NCI-H2196 treated with DMSO at 0.1 percent for 48 hours (cell line): Measurements from ENCODE around the gene TANC1.
"Not testable (repeated sequence)": the region's sequence is repeated elsewhere in the genome, so short reads cannot be mapped to it uniquely, and the experiment has no call there.

Experiments
- DNase-seq: peaks from one replicate; lab custom pipeline; 2025; ENCODE audit not compliant: unreplicated experiment; lab: John Stamatoyannopoulos, UW

TANC1 gene

DNA sequence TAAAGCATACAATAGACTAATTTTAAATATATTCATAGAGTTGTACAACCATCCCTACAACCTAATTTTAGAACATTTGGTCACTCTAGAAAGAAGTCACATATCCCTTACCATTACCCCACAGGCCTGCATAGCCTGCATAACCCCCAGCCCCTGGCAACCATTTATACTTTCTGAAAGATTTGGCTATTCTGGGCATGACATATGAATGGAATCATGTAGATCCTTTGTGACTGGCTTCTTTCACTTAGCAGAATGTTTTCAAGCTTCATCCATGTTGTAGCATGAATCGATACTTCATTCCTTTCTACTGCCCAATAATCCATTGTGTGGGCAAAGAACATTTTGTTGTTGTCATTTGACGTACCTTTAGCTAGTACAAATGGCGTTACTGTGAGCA, 166.5 kb downstream of the TANC1 start:
- no peak for DNase-seq

DNA sequence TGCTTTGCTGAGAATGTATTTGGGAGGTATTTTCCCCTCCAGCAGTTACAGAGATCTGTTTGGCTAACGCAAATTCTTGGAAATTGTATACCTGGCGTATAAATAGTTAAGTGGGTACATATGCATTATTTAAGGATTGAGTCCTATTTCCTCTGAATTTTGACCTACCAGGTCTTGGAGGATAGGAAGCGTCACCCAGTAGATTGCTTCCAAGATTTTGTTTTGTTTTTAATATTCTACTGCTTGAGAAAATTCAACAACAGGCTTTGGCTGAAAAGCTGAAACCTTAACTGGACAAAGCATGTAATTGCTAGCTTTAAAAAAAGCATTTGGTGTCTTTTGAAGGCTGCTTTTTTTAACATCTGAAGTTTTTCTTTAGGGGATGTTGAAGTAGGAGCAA, 168.0 kb downstream of the TANC1 start:
- no peak for DNase-seq

DNA sequence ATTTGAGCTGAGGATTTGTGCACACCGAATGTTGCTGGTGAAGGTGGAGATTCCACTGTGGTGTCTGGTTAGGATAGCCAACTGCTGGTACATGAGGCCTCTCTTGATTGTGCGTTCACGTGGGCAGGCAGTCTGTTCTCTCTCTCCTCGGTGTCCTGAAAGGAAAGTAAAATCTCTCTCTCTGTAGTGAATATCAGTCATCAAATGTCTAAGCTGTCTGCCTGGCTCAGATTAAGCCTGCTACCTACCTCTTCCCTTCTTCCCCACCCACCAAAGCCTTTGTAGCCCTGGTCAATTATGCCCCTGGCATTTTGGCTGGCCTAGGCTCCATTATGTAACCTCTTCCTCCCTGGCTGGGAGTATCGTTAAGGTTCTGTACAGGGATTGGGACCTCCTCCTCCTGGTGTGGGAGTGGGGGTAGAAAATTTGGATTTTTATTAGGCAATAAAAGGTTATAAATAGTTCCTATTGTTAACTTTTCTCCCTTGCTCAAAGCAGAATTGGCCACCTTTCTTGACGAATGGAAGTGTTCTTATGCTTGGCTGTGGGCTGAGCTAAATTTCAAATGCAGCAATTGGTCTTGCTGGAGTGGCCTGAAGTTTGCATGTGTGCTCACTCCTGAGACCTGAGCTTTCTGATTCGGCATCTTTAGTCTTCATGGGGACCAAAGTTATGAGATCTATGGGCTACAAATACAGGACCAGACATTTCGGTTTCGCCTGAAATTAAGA, 169.2 kb downstream of the TANC1 start:
- no peak for DNase-seq

DNA sequence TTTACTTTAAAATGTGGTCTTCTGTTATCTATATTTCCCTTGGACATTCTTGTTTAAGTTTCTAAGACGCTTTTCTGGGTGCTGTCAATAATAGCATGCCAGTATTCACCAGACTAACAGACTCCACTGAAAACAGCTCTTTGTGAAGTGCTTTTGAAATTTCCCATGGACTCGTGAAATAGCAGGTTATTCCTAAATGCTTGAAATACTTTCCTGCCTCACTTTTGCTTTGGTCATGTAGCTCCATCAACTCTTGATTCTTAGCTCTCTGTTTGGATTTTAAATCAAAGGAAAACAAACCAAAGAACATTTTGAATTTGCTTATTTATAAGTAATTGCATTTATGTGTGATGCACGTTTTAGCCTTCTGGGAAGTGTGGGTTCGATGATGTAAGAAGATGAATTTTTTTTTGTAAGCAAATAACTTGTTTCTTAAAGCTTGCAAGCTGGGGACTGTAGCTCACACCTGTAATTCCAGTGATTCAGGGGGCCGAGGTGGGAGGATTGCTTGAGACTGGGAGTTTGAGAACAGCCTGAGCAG, 170.3 kb downstream of the TANC1 start:
- DNase-seq: no peak

DNA sequence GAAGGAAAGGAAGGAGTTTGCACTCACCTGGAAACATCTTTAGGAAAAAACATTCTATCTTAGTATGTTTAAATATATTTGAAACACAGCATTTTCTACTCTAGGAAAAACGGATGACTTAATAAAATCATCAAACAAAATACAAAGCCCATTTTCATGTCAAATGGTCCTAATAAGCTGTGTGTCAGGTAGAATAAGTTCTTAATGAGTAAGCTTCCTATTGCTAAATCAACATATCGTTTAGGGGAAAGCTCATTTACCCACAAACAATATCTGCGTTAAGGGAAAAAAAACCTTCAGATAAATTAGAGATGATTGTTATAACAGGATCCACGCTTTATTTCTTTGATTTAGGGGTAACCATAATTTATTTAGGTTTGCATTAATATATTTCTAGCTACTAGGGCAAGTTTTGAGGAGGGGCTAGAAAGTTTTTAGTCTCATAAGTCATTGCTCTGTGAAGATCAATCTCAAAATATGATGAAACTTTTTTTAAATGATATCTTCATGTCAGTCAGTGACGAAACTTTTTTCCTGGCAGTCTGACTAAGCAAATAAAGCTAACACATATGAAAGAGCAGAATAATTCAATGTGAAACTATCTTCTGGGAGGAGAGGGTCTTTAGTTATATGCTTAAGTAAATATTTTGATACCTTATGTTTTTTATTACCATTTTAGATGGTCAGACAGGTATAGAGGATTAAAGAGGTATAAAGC, 170.9 kb downstream of the TANC1 start:
- no peak for DNase-seq

DNA sequence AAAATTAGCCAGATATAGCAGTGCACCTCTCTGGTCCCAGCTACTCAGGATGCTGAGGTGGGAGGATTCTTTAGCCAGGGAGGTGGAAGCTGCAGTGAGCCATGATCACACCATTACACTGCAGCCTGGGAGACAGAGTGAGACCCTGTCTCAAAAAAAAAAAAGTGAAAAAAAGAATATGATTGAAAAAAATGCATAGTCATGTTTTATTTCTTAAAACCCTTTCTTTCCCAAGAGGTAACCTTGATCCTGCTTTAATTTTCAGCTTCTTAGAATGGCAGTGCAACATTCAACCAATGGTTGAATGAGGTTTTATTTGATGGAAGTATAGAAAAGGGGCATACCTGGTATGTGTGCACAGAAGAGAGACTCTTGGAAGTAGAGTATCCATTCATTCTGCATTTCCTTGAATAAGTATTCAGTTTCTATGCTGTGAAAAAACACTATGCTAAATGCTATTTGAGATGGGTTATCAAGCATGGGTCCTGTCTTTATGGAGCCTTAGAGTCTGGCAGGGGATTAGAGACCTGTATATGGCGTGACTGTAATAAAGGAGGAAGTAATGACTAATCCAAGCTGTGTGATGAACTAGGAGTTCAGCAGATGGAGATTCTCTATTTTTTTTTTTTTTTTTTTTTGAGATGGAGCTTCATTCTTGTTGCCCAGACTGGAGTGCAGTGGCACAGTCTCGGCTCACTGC, 171.8 kb downstream of the TANC1 start:
- DNase-seq: no peak

DNA sequence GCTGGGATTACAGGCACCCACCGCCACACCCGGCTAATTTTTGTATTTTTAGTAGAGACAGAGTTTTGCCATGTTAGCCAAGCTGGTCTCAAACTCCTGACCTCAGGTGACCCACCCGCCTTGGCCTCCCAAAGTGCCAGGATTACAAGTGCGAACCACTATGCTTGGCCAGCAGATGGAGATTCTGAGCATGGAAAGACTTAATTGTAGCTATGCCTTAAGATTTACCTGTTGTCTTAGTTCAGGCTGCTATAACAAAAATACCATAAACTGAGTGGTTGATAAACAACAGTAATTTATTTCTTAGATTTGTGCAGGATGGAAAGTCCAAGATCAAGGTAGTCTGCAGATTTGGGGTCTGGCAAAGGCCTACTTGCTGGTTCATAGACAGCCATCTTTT, 172.4 kb downstream of the TANC1 start:
- DNase-seq: not testable (repeated sequence)

DNA sequence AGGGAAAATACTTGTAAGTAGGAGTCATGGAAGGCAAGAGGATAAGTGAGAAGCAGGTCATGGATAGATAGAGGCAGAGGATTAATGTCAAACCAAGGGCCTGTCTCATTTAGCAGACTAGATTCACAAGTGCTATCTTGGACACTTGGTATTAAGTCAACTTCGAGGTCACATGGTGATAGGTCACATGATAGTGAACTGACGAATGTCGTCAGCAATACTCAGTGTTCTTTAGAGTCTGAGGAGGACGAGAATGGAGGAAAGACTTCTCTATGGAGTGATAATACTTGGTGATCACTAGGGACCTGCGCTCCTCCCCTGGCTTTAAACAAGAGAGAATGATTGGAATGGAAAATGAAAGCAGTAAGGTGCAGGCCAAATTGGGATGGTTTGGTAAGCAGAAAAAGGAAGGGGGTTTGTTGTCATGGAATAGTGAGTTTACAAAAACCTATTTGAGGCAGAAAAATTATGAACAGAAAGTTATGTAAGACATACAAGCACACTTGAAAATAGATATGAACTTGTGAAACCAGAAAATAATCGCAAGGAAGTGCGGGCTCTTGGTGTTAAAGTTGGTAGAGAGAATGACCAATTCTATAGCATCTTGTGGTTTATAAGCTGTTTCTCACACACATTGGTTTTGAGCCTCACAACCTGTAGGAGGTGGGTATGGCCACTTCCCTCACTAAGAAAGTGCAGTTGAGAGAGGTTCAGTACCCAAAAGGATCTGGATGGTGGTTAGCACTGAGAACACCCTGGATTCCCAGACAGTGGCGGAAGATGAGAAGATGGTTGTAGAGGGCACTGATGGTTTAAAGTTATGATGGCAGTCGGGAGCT, 176.6 kb downstream of the TANC1 start:
- DNase-seq: no peak

DNA sequence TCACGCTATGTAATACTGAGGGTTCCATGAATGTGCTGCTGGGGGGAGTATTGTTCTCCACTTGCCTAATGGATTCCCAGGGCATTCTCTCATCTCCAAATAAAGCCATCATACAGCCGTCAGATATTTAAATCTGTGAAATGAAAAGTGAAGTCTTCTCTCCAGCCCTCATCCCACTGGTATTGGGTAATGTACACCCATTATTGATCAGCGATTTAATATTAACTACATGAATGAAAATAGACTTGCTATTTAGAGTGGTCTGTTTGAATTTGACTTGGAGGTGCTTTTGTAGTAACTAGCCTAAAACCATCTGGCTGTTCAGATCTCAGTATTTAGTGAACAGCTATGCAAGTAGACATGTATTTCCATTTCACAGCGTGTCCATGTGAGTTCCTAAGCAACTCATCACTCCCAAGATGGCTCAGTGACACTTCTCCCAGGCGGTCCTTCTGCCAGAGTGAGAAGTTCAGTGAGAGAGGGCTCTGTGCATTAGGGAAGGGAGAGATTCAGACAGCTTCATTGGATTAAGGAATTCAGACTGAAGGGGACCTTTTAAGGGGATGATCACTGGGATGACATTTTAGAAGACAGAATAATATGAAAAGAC, 177.4 kb downstream of the TANC1 start:
- no peak for DNase-seq

DNA sequence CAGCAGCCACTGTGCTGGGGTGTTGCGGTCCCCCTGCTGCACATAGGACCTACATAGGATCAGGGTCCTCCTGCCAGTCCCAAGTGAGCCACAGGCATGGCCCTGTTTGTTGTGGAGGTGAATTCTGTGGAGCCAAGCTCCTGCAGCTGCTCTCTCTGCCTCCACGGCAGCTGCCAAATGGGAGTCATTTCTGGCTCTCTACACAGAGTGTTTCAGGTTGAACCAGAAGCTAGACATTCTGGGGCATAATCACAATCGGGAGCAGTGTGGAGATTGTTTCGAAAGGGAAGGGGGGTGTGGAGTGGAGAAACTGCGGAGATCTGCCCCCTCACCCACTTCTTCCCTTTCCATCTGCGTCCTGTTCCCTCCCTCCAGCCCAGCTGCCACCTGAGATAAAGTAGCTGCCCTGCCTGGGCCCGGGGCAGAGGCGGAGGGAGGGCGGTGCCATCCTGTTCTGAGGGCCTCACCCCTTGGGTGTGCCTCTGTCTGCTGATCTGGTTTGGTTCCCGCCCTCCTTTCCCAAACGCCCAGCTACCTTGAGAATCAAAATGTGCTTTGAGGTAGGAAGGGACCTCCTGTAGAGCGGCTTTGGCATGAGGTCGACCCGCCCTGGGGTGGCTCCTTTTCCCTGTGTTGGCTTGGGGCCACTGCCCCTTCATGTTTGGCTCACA, 178.7 kb downstream of the TANC1 start:
- no peak for DNase-seq

DNA sequence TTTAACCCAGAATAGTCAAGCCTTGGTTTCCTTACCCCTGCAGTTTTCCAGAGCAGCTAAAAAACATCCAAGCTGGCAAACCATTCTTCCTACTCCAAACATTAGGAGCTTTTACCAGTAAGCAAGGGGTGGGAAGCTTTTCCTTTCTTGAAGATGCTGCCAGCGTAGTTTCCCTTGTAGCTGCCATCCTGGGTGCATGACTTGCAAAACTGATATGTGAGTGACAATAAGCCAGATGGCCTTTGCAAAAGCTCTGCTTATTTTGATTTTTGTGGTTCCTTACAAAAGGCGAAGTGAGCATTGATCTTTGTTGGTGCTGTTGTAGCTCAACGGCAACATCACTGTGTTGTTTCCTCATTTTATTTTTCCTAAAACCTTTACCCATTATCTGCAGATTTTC, 179.2 kb downstream of the TANC1 start:
- DNase-seq: no peak

DNA sequence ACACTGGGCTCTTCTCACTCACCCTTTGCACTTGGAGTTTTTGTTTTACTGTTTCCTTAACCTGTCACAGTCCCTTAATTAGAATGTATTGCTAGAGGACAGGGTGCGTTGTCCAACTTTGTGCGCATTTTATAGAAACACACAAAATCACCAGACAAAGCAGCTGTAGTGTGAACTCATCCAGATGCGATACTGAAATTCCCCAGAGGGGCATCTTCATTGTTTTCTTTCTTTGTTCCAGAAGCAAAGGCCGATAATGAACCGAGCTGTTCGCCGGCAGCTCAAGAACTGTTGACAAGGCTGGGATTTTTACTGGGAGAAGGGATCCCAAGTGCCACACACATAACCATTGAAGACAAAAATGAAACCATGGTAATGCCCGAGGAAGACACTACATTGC, 180.5 kb downstream of the TANC1 start:
- no peak for DNase-seq

DNA sequence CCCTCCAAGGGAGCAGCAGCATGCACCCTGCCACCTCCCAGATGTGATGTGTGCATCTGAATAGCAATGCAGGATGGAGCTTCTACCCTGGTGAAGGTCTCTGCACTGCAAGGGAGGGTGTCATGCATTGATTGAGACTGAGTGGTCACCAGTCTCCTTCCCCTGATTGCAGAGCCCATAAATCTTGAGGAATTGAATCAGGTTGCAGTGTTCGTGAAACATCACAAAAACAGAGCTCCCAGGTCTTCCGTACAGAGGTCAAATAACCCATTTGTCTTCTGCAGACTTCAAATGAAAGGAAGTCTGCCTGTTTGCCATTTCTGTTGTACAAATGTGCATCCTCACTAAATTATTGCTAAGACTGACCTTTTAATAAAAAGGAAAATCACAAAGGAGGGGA, 181.3 kb downstream of the TANC1 start:
- no peak for DNase-seq

DNA sequence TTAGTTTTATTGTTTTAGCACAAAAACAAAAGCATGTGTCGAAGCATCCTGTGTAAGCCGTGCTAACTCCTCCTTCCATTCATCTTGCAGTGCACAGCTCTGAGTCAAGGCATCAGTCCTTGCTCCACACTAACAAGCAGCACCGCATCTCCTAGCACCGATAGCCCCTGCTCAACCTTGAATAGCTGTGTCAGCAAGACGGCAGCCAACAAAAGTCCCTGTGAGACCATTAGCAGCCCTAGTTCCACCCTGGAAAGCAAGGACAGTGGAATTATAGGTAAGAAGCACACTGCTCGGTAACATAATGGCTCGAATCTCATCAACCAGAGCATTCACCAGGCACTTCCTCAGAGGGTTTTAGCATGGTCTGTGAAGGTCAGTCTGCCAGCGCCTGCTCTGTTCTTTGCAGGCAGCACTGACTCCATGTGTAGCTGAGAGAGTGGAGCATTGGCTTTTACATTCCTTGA, 181.9 kb downstream of the TANC1 start:
- DNase-seq: no peak

DNA sequence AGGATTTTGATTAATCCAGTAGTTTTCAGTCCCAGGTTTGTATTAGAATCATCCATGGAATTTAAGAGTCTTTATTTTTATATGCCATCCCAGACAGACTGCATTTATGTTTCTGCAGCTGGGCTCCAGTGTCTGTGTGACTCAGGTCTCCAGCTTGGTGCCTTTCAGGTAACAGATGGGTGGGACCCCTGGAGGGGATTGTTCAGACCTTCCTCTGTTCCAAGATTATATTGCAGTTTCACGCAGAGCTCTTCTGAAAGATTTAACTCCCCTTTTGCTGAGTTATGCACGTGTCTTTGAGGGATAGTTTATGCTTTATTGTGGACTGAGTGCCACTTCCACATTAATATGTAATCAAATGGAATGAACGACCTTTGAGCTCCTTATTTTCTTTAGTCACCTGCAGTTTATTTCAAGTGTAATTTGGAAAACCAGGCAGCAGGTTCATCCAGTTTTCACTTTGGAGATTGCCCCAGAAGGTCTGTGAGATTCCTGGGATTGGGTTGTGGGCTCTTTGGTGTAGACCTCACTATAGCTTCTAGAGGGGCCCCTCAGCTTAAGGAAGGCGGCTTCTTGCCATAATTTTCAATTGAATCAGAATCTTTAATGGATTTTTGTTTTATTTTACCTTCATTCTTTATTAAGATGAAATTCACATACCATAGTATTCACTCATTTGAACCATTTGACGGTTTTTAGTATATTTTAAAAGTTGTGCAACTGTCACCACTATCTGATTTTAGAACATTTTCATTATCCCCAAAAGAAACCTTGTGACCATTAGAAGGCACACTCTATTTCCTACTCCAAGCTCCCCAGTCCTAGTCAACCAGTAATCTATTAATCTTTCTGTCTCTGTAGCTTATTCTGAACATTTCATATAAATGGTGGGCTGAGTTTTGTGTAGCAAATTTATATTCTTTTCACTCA, 183.0 kb downstream of the TANC1 start:
- DNase-seq: no peak

DNA sequence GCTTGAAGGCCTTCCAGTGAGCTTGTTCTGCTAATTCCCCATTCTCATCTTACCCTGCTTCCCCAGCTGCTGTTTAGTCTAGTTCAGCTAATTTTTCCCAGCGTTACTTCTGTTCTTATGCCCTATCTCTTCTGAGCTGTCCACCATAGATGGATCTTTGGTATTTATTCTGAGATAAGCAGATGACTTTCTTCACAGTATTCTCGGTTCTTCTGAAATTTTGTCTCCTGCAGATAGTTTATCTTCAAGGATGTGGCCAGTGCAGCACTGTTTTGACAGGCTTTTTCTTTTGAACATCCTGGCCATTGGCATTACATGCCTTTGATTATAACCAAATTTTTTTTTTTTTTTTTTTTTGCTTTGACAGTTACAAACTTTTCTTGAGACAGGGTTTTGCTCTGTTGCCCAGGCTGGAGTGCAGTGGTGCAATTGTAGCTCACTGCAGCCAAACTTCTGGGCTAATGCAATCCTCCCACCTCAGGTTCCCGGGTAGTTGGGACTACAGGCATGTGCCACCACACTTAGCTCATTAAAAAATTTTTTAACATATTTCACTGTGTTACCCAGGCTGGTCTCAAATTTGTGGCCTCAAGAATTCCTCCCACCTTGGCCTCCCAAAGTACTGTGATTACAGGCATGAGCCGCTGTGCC, 183.8 kb downstream of the TANC1 start:
- no peak for DNase-seq

DNA sequence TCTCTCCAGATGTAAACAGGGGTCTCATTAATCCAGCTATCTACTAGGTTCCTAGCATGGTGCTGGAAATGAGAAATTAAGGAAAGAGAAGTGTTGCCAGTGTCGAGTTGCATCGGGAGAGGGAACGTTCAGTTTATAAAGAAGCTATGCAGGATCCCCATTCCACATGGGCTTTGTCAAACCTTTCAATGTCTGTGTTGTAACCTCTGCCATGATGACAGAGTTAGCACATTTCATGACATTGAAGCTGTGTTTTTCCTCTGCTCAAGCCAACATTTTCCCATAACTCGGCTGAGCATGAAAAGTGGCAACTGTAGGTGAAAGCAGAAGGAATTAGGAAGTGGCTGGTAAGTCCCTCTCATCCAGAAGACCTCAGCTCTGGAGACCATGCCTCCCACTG, 184.6 kb downstream of the TANC1 start:
- DNase-seq: no peak

DNA sequence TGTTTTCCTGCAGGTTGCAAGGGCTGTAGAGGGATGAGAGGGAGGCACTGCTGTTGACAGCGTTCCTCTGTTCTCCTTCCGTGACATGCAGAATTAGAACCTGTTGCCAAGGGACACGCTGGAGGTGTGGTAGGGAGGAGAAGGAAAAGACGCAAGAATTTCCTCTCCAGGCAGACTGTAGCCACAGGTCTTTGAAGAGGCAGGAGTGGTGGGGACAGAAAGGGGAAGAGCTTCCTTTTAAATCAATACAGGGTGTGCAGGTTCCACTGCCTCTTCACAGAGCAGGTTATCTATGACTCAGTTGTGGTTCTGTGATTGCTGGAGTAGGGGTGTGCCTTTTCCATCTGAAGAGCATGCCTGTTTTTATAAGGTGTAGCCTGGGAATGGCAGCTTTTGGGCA, 185.0 kb downstream of the TANC1 start:
- DNase-seq: no peak
